ENCODE results near the gene SLAIN1. TPM values are rescaled to one million over a fixed set of nuclear protein-coding genes. Genes with fewer than 3 reads are reported as not detected.

Gene SLAIN1
- total and polyA plus RNA-seq, 10 of the 15 experiments (the other 5 are each of a cell fraction or from before 2014, with no cell fraction given): 11.9 to 140 (median 56.9) TPM

DNA sequence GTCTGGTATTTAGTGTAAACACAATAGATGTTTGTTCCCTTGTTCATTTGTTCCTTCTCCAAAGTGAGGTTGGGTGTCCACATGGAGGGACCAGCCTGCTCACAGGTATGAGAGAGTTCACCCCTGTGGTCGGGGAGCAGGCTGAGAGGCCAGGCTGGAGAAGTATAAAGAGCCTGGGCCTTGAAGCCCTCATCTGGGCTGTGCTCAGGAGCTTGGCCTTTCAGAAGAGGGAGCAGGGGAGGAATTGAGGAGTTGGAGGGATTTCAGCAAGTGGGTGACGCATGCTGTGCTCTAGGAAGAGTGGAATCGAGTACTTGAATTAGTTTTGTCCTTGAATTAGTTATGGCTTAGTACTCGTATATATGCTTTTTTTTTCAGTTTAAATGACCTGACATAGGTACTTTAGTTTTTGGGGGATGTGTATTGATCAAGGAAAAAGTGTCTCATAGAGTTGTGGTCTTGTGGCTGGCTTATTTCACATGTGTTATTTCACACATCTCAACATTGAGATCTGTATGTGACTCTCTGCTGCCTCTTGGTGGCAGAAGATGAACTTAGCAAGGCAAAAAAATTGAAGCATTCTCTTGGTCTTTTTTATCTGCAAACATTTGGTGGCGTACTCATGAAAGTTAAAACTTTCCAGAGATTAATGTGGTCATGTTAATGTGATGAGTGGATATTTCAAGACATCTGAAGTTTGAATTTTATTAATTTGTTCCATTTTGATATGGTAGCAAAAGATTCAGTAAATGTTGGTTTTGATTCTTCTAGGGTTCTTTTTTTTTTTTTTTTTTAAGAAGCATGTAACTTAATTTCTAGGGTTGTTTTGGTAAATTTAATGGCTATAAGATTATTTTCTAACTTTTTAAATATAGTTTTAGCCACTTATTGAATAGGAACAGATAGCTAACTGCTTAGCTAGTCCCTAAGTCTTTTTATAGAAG, 54.3 kb downstream of the SLAIN1 start (continued):
- TF ChIP-seq CUX1 (IDR thresholded peaks at IDR 0.05; ENCODE audit: insufficient replicate concordance, low read depth, low read length) (peak; percentile 76), NR2C1 (IDR thresholded peaks at IDR 0.05) (no peak), IKZF1 (conservative IDR thresholded peaks at IDR 0.05) (no peak), SMAD1 (IDR thresholded peaks at IDR 0.05; ENCODE audit: low read depth, partially characterized antibody) (no peak), ZSCAN29 (IDR thresholded peaks at IDR 0.05) (no peak), EZH2 (IDR thresholded peaks at IDR 0.05; ENCODE audit: borderline replicate concordance, control insufficient read depth, low read depth, low read length) (no peak), SPI1 (IDR thresholded peaks at IDR 0.05; ENCODE audit: borderline replicate concordance, insufficient read depth, low read depth, low read length) (no peak), BMI1 (IDR thresholded peaks at IDR 0.05; ENCODE audit: borderline replicate concordance) (no peak), RAD21 (IDR thresholded peaks at IDR 0.05; ENCODE audit: insufficient read depth, low read depth, low read length) (peak; percentile 94), ZNF622 (IDR thresholded peaks at IDR 0.05) (no peak), SKIL (IDR thresholded peaks at IDR 0.05; ENCODE audit: low read depth, poor library complexity, severe bottlenecking) (peak; percentile 48), FOXM1 (IDR thresholded peaks at IDR 0.05; ENCODE audit: low read depth, low read length) (peak; percentile 77; the same call in 1 of the 2 replicates), STAT3 (IDR thresholded peaks at IDR 0.05; ENCODE audit: low read depth, low read length) (no peak)
- TF ChIP-seq, protein P1, sequence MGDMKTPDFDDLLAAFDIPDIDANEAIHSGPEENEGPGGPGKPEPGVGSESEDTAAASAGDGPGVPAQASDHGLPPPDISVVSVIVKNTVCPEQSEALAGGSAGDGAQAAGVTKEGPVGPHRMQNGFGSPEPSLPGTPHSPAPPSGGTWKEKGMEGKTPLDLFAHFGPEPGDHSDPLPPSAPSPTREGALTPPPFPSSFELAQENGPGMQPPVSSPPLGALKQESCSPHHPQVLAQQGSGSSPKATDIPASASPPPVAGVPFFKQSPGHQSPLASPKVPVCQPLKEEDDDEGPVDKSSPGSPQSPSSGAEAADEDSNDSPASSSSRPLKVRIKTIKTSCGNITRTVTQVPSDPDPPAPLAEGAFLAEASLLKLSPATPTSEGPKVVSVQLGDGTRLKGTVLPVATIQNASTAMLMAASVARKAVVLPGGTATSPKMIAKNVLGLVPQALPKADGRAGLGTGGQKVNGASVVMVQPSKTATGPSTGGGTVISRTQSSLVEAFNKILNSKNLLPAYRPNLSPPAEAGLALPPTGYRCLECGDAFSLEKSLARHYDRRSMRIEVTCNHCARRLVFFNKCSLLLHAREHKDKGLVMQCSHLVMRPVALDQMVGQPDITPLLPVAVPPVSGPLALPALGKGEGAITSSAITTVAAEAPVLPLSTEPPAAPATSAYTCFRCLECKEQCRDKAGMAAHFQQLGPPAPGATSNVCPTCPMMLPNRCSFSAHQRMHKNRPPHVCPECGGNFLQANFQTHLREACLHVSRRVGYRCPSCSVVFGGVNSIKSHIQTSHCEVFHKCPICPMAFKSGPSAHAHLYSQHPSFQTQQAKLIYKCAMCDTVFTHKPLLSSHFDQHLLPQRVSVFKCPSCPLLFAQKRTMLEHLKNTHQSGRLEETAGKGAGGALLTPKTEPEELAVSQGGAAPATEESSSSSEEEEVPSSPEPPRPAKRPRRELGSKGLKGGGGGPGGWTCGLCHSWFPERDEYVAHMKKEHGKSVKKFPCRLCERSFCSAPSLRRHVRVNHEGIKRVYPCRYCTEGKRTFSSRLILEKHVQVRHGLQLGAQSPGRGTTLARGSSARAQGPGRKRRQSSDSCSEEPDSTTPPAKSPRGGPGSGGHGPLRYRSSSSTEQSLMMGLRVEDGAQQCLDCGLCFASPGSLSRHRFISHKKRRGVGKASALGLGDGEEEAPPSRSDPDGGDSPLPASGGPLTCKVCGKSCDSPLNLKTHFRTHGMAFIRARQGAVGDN (IDR thresholded peaks at IDR 0.05): no peak
- TF ChIP-seq, protein P2, sequence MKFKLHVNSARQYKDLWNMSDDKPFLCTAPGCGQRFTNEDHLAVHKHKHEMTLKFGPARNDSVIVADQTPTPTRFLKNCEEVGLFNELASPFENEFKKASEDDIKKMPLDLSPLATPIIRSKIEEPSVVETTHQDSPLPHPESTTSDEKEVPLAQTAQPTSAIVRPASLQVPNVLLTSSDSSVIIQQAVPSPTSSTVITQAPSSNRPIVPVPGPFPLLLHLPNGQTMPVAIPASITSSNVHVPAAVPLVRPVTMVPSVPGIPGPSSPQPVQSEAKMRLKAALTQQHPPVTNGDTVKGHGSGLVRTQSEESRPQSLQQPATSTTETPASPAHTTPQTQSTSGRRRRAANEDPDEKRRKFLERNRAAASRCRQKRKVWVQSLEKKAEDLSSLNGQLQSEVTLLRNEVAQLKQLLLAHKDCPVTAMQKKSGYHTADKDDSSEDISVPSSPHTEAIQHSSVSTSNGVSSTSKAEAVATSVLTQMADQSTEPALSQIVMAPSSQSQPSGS (IDR thresholded peaks at IDR 0.05; ENCODE audit: low read length): 0 out of 2 replicates have a peak, but pooled peaks have one; percentile 39

Measured in GM12878 (cell line).